GM23338 (cell line): ENCODE data around the gene SH2D4B. TPM values are rescaled to one million over a fixed set of nuclear protein-coding genes. Genes with fewer than 3 reads are reported as not detected.

Experiments used
- ATAC-seq: fragments of 200-7000 bp; cut with Tn5 transposase; 3 replicates; pipeline ENCODE4 v1.9.1; 2020
- DNase-seq: peaks from one replicate; pipeline ENCODE4 v3.0.0-alpha.2; 2015; ENCODE audit warnings: low spot score
- H2AFZ ChIP-seq: fragments of 200-600 bp; sonication (generic); 2 replicates; pipeline ENCODE4 v1.8.0; 2016; ENCODE audit warnings: antibody characterized with exemption, mild to moderate bottlenecking, moderate library complexity
- H3F3A ChIP-seq: fragments of 200-600 bp; sonication (generic); replicated peaks from 2 replicates; pipeline ENCODE4 v1.8.0; 2017; ENCODE audit warnings: antibody characterized with exemption, mixed run types, low read depth
- H3K27ac ChIP-seq: fragments of 200-600 bp; sonication (generic); 2 replicates; pipeline ENCODE4 v1.6.1; 2016; ENCODE audit warnings: low read depth
- H3K27me3 ChIP-seq: fragments of 200-600 bp; sonication (generic); 2 replicates; pipeline ENCODE4 v1.8.0; 2016; ENCODE audit warnings: mild to moderate bottlenecking, mixed run types, moderate library complexity; ENCODE audit not compliant: insufficient read depth
- H3K36me3 ChIP-seq: fragments of 200-600 bp; sonication (generic); 2 replicates; pipeline ENCODE4 v1.8.0; 2016; ENCODE audit warnings: mild to moderate bottlenecking; ENCODE audit not compliant: insufficient read depth
- H3K4me1 ChIP-seq: fragments of 200-600 bp; sonication (generic); 2 replicates; pipeline ENCODE4 v1.8.0; 2016; ENCODE audit warnings: mild to moderate bottlenecking, moderate library complexity; ENCODE audit not compliant: insufficient read depth
- H3K4me2 ChIP-seq: fragments of 200-600 bp; sonication (generic); 2 replicates; pipeline ENCODE4 v1.7.1; 2017; ENCODE audit warnings: mixed run types
- H3K4me3 ChIP-seq: fragments of 200-600 bp; sonication (generic); 2 replicates; pipeline ENCODE4 v1.6.1; 2016; ENCODE audit warnings: mixed run types
- H3K79me2 ChIP-seq: fragments of 200-600 bp; sonication (generic); replicated peaks from 2 replicates; pipeline ENCODE4 v1.8.0; 2017; ENCODE audit warnings: mild to moderate bottlenecking; ENCODE audit not compliant: insufficient read depth
- H3K9me2 ChIP-seq: fragments of 200-600 bp; sonication (generic); 2 replicates; pipeline ENCODE4 v1.8.0; 2017; ENCODE audit not compliant: insufficient read depth
- H4K20me1 ChIP-seq: fragments of 200-600 bp; sonication (generic); replicated peaks from 2 replicates; pipeline ENCODE4 v1.8.0; 2017; ENCODE audit warnings: mild to moderate bottlenecking; ENCODE audit not compliant: insufficient read depth
- H3K27ac Mint-ChIP-seq: 2 replicates; pipeline ENCODE4 v1.8.0; 2020; ENCODE audit warnings: inconsistent platforms, mild to moderate bottlenecking, moderate library complexity, mixed read lengths
- H3K27me3 Mint-ChIP-seq: 3 replicates; pipeline ENCODE4 v1.8.0; 2022; ENCODE audit warnings: low read depth, mild to moderate bottlenecking, moderate library complexity, mixed read lengths, inconsistent platforms; ENCODE audit not compliant: insufficient read depth, poor library complexity
- H3K36me3 Mint-ChIP-seq: 3 replicates; pipeline ENCODE4 v1.8.0; 2021; ENCODE audit warnings: low read depth, mild to moderate bottlenecking, inconsistent platforms, moderate library complexity, mixed read lengths
- H3K4me1 Mint-ChIP-seq: 3 replicates; pipeline ENCODE4 v1.8.0; 2020; ENCODE audit warnings: mild to moderate bottlenecking, inconsistent platforms, mixed read lengths
- H3K4me3 Mint-ChIP-seq: 3 replicates; pipeline ENCODE4 v1.8.0; 2021; ENCODE audit warnings: moderate library complexity, mild to moderate bottlenecking, inconsistent platforms, mixed read lengths
- H3K9me3 Mint-ChIP-seq: 3 replicates; pipeline ENCODE4 v1.8.0; 2020; ENCODE audit warnings: moderate library complexity, mild to moderate bottlenecking, inconsistent platforms, mixed read lengths
- CTCF ChIP-seq, 2 experiments: fragments of 200-600 bp in 1 of 2; sonication (generic) in 1 of 2; conservative IDR thresholded peaks; 2 replicates each; pipeline versions ENCODE4 v1.5.1 to v1.6.1; 2016 to 2017; ENCODE audit warnings: antibody characterized with exemption in 2 of 2, low read depth in 2 of 2, mild to moderate bottlenecking in 2 of 2, moderate library complexity in 1 of 2
- ETS1 ChIP-seq: IDR thresholded peaks from 2 replicates; pipeline ENCODE4 v1.6.1; 2016; ENCODE audit warnings: antibody characterized with exemption
- EZH2 ChIP-seq: fragments of 200-600 bp; sonication (generic); IDR thresholded peaks from one replicate; pipeline ENCODE4 v1.8.0; 2017; ENCODE audit warnings: antibody characterized with exemption, mild to moderate bottlenecking, low read depth; ENCODE audit not compliant: unreplicated experiment
- EZH2phosphoT487 ChIP-seq: fragments of 200-600 bp; sonication (generic); IDR thresholded peaks from one replicate; pipeline ENCODE4 v1.8.1; 2018; ENCODE audit warnings: antibody characterized with exemption; ENCODE audit not compliant: unreplicated experiment
- JUNB ChIP-seq: IDR thresholded peaks from one replicate; pipeline ENCODE4 v1.6.1; 2016; ENCODE audit warnings: antibody characterized with exemption; ENCODE audit not compliant: unreplicated experiment
- NANOG ChIP-seq: IDR thresholded peaks from 2 replicates; pipeline ENCODE4 v1.6.1; 2016; ENCODE audit warnings: antibody characterized with exemption, borderline replicate concordance
- STAT1 ChIP-seq: IDR thresholded peaks from one replicate; pipeline ENCODE4 v1.6.1; 2016; ENCODE audit warnings: antibody characterized with exemption; ENCODE audit not compliant: unreplicated experiment
- ZNF114 ChIP-seq: fragments of 250-450 bp; sonication (Bioruptor Pico); IDR thresholded peaks from 2 replicates; pipeline ENCODE4 v1.5.0; 2020; ENCODE audit warnings: mild to moderate bottlenecking, moderate library complexity
- ZNF331 ChIP-seq: fragments of 250-450 bp; sonication (Bioruptor Pico); IDR thresholded peaks from 2 replicates; pipeline ENCODE4 v1.5.0; 2020; ENCODE audit warnings: low read depth, mild to moderate bottlenecking, moderate library complexity
- ZNF462 ChIP-seq: fragments of 250-450 bp; sonication (Bioruptor Pico); IDR thresholded peaks from 2 replicates; pipeline ENCODE4 v1.5.0; 2020; ENCODE audit warnings: mild to moderate bottlenecking, moderate library complexity
- polyA plus RNA-seq: library from polyadenylated mRNA; unstranded; fragments of >200 nt; fragmentation: Nextera tagmentation; extraction: Ambion mirVana; gene quantifications from 2 replicates; pipeline ENCODE4 v1.2.1, GENCODE V29; 2016
- total RNA-seq: library from RNA; depleted of rRNA; stranded (reverse); fragments of >200 nt; shearing (Covaris generic); gene quantifications from 2 replicates; pipeline ENCODE4 v1.2.3, GENCODE V29; 2014

The SH2D4B gene
- total and polyA plus RNA-seq, 2 experiments from 2014 or later: 0.08 TPM; not detected in 1

GRCh38 chr10:80581469-80581835, 43.8 kb downstream of the SH2D4B start:
- no peaks in the 10 kb centered on the region for H3F3A ChIP-seq
- no peak overlapping the region for H3K4me3 Mint-ChIP-seq
- H4K20me1 ChIP-seq: no peaks in the 10 kb centered on the region
- peaks cover 6% of the 10 kb centered on the region; the same call in 2 of the 3 replicates for H3K4me1 Mint-ChIP-seq
- ATAC-seq (no peak), DNase-seq (no peak)
- H3K9me2 ChIP-seq: no peaks in the 10 kb centered on the region; the same call in 1 of the 2 replicates
- H3K27ac ChIP-seq: no peak overlapping the region
- H3K27ac Mint-ChIP-seq: no peak overlapping the region
- peaks cover 5% of the 10 kb centered on the region for H3K9me3 Mint-ChIP-seq
- H3K27me3 Mint-ChIP-seq: peaks cover 2% of the 10 kb centered on the region
- TF ChIP-seq STAT1 (no peak), ZNF114 (no peak), ETS1 (no peak), ZNF462 (CRISPR knock-in tag) (no peak), NANOG (no peak), JUNB (no peak), CTCF (conservative IDR thresholded peaks at IDR 0.05; ENCODE audit: low read depth in 2 of 2) (no peak), EZH2phosphoT487 (no peak), ZNF331 (CRISPR knock-in tag) (no peak), EZH2 (no peak)
- H3K36me3 ChIP-seq: no peaks in the 10 kb centered on the region
- no peaks in the 10 kb centered on the region for H3K4me1 ChIP-seq
- no peak overlapping the region for H2AFZ ChIP-seq
- no peak overlapping the region for H3K4me2 ChIP-seq
- no peaks in the 10 kb centered on the region for H3K79me2 ChIP-seq
- no peaks in the 10 kb centered on the region for H3K36me3 Mint-ChIP-seq
- H3K27me3 ChIP-seq: no peaks in the 10 kb centered on the region
- H3K4me3 ChIP-seq: no peak overlapping the region
